GM23248 (cell line): ENCODE results near the gene AP1M1. TPM values are rescaled to one million over a fixed set of nuclear protein-coding genes. Genes with fewer than 3 reads are reported as not detected.

ENCODE experiments used
- DNase-seq: peaks from one replicate; pipeline ENCODE4 v3.0.0-alpha.2; 2015
- H2AFZ ChIP-seq: fragments of 200-600 bp; sonication (generic); 2 replicates; pipeline ENCODE4 v1.6.1; 2016; ENCODE audit warnings: antibody characterized with exemption
- H3F3A ChIP-seq: fragments of 200-600 bp; sonication (generic); 2 replicates; pipeline ENCODE4 v1.6.1; 2016; ENCODE audit warnings: mild to moderate bottlenecking, antibody characterized with exemption, mixed run types; ENCODE audit not compliant: insufficient read depth
- H3K27ac ChIP-seq: fragments of 200-600 bp; sonication (generic); 2 replicates; pipeline ENCODE4 v1.5.1; 2016; ENCODE audit warnings: mild to moderate bottlenecking
- H3K27me3 ChIP-seq: fragments of 200-600 bp; sonication (generic); replicated peaks from 2 replicates; pipeline ENCODE4 v1.6.1; 2016; ENCODE audit warnings: mild to moderate bottlenecking; ENCODE audit not compliant: insufficient read depth
- H3K36me3 ChIP-seq: fragments of 200-600 bp; sonication (generic); 2 replicates; pipeline ENCODE4 v1.6.1; 2016; ENCODE audit warnings: low read depth, mild to moderate bottlenecking
- H3K4me1 ChIP-seq: fragments of 200-600 bp; sonication (generic); 2 replicates; pipeline ENCODE4 v1.6.1; 2016; ENCODE audit warnings: mild to moderate bottlenecking; ENCODE audit not compliant: insufficient read depth
- H3K4me2 ChIP-seq: fragments of 200-600 bp; sonication (generic); one replicate; pipeline ENCODE4 v1.6.1; 2016; ENCODE audit warnings: mild to moderate bottlenecking; ENCODE audit not compliant: unreplicated experiment
- H3K4me3 ChIP-seq: fragments of 200-600 bp; sonication (generic); 2 replicates; pipeline ENCODE4 v1.5.1; 2016; ENCODE audit warnings: mild to moderate bottlenecking
- H3K79me2 ChIP-seq: fragments of 200-600 bp; sonication (generic); 2 replicates; pipeline ENCODE4 v1.6.1; 2016; ENCODE audit warnings: mild to moderate bottlenecking; ENCODE audit not compliant: insufficient read depth
- H3K9ac ChIP-seq: fragments of 200-600 bp; sonication (generic); 2 replicates; pipeline ENCODE4 v1.6.1; 2016; ENCODE audit warnings: mild to moderate bottlenecking
- H3K9me2 ChIP-seq: fragments of 200-600 bp; sonication (generic); 2 replicates; pipeline ENCODE4 v1.6.1; 2016; ENCODE audit warnings: mixed run types, mild to moderate bottlenecking, moderate library complexity; ENCODE audit not compliant: insufficient read depth
- H3K9me3 ChIP-seq: fragments of 200-600 bp; sonication (generic); one replicate; pipeline ENCODE4 v1.6.1; 2017; ENCODE audit warnings: low read depth
- H4K20me1 ChIP-seq: fragments of 200-600 bp; sonication (generic); 2 replicates; pipeline ENCODE4 v1.6.0; 2016; ENCODE audit not compliant: insufficient read depth
- EZH2 ChIP-seq: fragments of 200-600 bp; sonication (generic); IDR thresholded peaks from 2 replicates; pipeline ENCODE4 v1.6.1; 2018; ENCODE audit warnings: antibody characterized with exemption, mild to moderate bottlenecking; ENCODE audit not compliant: insufficient read depth, poor library complexity, severe bottlenecking
- EZH2phosphoT487 ChIP-seq: fragments of 200-600 bp; sonication (generic); IDR thresholded peaks from 2 replicates; pipeline ENCODE4 v1.6.1; 2018; ENCODE audit warnings: antibody characterized with exemption, moderate library complexity, mild to moderate bottlenecking, low read depth; ENCODE audit not compliant: insufficient read depth
- WGBS, 2 experiments: methylation state at CpG; one replicate each; pipeline ENCODE4 v1.1.6; 2015 to 2017; ENCODE audit warnings: low lambda C conversion rate in 2 of 2, low coverage in 1 of 2; ENCODE audit errors: missing lambda C conversion rate in 2 of 2; 5-methylcytosine and 5-hydroxymethylcytosine counted together
- in situ Hi-C: fragments of 300-500 bp; cut with MboI; formaldehyde crosslinking; loops from 2 replicates; pipeline ENCODE4 v1.15.0; 2020
- polyA plus RNA-seq: library from polyadenylated mRNA; unstranded; fragments of >200 nt; fragmentation: Nextera tagmentation; extraction: Ambion mirVana; gene quantifications from 2 replicates; pipeline ENCODE4 v1.2.1, GENCODE V29; 2016
- total RNA-seq: library from RNA; depleted of rRNA; stranded (reverse); fragments of >200 nt; shearing (Covaris generic); gene quantifications from 2 replicates; pipeline ENCODE4 v1.2.3, GENCODE V29; 2014

AP1M1 gene
- total and polyA plus RNA-seq, 2 experiments from 2014 or later = 90.0 to 96.2 TPM

- DNase-seq = no peak
- H3K9me2 ChIP-seq = no peaks in the 10 kb centered on the region
- peaks cover 13% of the 10 kb centered on the region; the same call in 1 of the 2 replicates for H3K36me3 ChIP-seq
- 87 to 89% methylated on average over 10 of the region's 10 CpGs for WGBS, 2 experiments
- peaks cover 13% of the 10 kb centered on the region for H3F3A ChIP-seq
- H3K27ac ChIP-seq = no peak overlapping the region
- no peak for TF ChIP-seq EZH2
- no peak for TF ChIP-seq EZH2phosphoT487
- peaks cover 13% of the 10 kb centered on the region for H3K4me1 ChIP-seq
- no peak overlapping the region for H2AFZ ChIP-seq
- no peak overlapping the region for H3K9ac ChIP-seq
- H4K20me1 ChIP-seq = no peaks in the 10 kb centered on the region
- H3K9me3 ChIP-seq = no peaks in the 10 kb centered on the region
- H3K4me3 ChIP-seq = no peak overlapping the region
- no peak overlapping the region for H3K4me2 ChIP-seq
- in situ Hi-C loops = loop anchor here (25.0 kb wide), 1 partner anchor 553 kb away; the partner anchor contains the start of gene CYP4F3
- H3K79me2 ChIP-seq = peaks cover 35% of the 10 kb centered on the region
- no peaks in the 10 kb centered on the region for H3K27me3 ChIP-seq
Observed at GRCh38 chr19:16190736-16191135, 7.0 kb upstream of the AP1M1 start.

GRCh38 chr19:16191216-16191908, 6.3 kb upstream of the AP1M1 start:
- Histone ChIP-seq H2AFZ (no peak overlapping the region), H3K9me2 (no peaks in the 10 kb centered on the region), H3K27ac (no peak overlapping the region), H3K9me3 (no peaks in the 10 kb centered on the region), H3K4me3 (no peak overlapping the region), H3K4me2 (no peak overlapping the region), H3K9ac (no peak overlapping the region), H3K36me3 (peaks cover 13% of the 10 kb centered on the region; the same call in 1 of the 2 replicates), H3K79me2 (peaks cover 28% of the 10 kb centered on the region), H4K20me1 (no peaks in the 10 kb centered on the region), H3F3A (peaks cover 19% of the 10 kb centered on the region), H3K4me1 (peaks cover 15% of the 10 kb centered on the region), H3K27me3 (no peaks in the 10 kb centered on the region)
- no peak for TF ChIP-seq EZH2phosphoT487
- TF ChIP-seq EZH2 = no peak
- no peak for DNase-seq
- in situ Hi-C loops = loop anchor here (25.0 kb wide), 1 partner anchor 554 kb away; the partner anchor contains the start of gene CYP4F3
- WGBS, 2 experiments = 72 to 75% methylated on average over 16 of the region's 16 CpGs

- TF ChIP-seq EZH2 (no peak), EZH2phosphoT487 (no peak)
- no peak for DNase-seq
- Histone ChIP-seq H3F3A (peaks cover 31% of the 10 kb centered on the region), H3K27me3 (no peaks in the 10 kb centered on the region), H3K27ac (no peak overlapping the region), H4K20me1 (no peaks in the 10 kb centered on the region), H3K9ac (no peak overlapping the region), H3K4me2 (no peak overlapping the region), H3K4me1 (peaks cover 17% of the 10 kb centered on the region), H3K9me3 (no peaks in the 10 kb centered on the region), H3K4me3 (no peak overlapping the region), H3K79me2 (peaks cover 13% of the 10 kb centered on the region), H3K9me2 (no peaks in the 10 kb centered on the region), H2AFZ (no peak overlapping the region), H3K36me3 (peaks cover 13% of the 10 kb centered on the region; the same call in 1 of the 2 replicates)
- WGBS, 2 experiments = 88 to 91% methylated on average over 10 of the region's 10 CpGs
- in situ Hi-C loops = loop anchor here (25.0 kb wide), 1 partner anchor 556 kb away; the partner anchor contains the start of gene CYP4F3
Observed at GRCh38 chr19:16193466-16193865, 4.2 kb upstream of the AP1M1 start.

- Histone ChIP-seq H4K20me1 (no peaks in the 10 kb centered on the region), H3K4me2 (peak overlapping the region; percentile 87), H3K27ac (peak overlapping the region; percentile 86), H3F3A (peaks cover 31% of the 10 kb centered on the region), H3K9ac (peak overlapping the region; percentile 91), H3K27me3 (no peaks in the 10 kb centered on the region), H3K36me3 (no peaks in the 10 kb centered on the region), H3K9me2 (no peaks in the 10 kb centered on the region), H2AFZ (peak overlapping the region; percentile 69), H3K4me3 (peak overlapping the region; percentile 97), H3K9me3 (no peaks in the 10 kb centered on the region), H3K4me1 (peaks cover 31% of the 10 kb centered on the region), H3K79me2 (peaks cover 42% of the 10 kb centered on the region)
- 0% methylated on average over 2 of the region's 2 CpGs for WGBS, 2 experiments
- TF ChIP-seq EZH2phosphoT487 = peak; percentile 93
- TF ChIP-seq EZH2 = no peak
- in situ Hi-C loops = loop anchor here (25.0 kb wide), 1 partner anchor 560 kb away; the partner anchor contains the start of gene CYP4F3
- DNase-seq = peak; percentile 96
Observed at GRCh38 chr19:16197188-16197621, 506 bp upstream of the AP1M1 start.
